ENCODE measurements around the gene ZNF646.
A peak's percentile ranks its signal among the peaks of the same experiment; 100 is the strongest.

GRCh38 chr16:31032736-31033708 lies 41.2 kb upstream of the ZNF646 start, which contains the start of gene STX4:
- TF ChIP-seq POLR2AphosphoS5 (IDR thresholded peaks at IDR 0.05; ENCODE audit: insufficient read depth in 1 of 2, low read depth in 1 of 2): peak; percentile 96 to 97
- TF ChIP-seq, protein P1, sequence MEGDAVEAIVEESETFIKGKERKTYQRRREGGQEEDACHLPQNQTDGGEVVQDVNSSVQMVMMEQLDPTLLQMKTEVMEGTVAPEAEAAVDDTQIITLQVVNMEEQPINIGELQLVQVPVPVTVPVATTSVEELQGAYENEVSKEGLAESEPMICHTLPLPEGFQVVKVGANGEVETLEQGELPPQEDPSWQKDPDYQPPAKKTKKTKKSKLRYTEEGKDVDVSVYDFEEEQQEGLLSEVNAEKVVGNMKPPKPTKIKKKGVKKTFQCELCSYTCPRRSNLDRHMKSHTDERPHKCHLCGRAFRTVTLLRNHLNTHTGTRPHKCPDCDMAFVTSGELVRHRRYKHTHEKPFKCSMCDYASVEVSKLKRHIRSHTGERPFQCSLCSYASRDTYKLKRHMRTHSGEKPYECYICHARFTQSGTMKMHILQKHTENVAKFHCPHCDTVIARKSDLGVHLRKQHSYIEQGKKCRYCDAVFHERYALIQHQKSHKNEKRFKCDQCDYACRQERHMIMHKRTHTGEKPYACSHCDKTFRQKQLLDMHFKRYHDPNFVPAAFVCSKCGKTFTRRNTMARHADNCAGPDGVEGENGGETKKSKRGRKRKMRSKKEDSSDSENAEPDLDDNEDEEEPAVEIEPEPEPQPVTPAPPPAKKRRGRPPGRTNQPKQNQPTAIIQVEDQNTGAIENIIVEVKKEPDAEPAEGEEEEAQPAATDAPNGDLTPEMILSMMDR (IDR thresholded peaks at IDR 0.05): peak in 1 of 3 experiments; percentile 5

Measured in vagina (tissue), 2 donors.